Loucy (cell line): ENCODE results near the gene CADM1.

Experiments used
- H2AFZ ChIP-seq: fragments of 200-600 bp; sonication (generic); 2 replicates; pipeline ENCODE4 v1.6.0; 2016; ENCODE audit warnings: antibody characterized with exemption, mild to moderate bottlenecking, low read length, moderate library complexity
- H3F3A ChIP-seq: fragments of 200-600 bp; 2 replicates; pipeline ENCODE4 v1.6.0; 2016; ENCODE audit warnings: antibody characterized with exemption, low read depth, mild to moderate bottlenecking
- H3K27me3 ChIP-seq: fragments of 200-600 bp; sonication (generic); 2 replicates; pipeline ENCODE4 v1.6.1; 2014; ENCODE audit warnings: low read length, mild to moderate bottlenecking; ENCODE audit not compliant: insufficient read depth, poor library complexity, severe bottlenecking
- H3K36me3 ChIP-seq: fragments of 200-600 bp; sonication (generic); 2 replicates; pipeline ENCODE4 v1.6.1; 2016; ENCODE audit warnings: low read length; ENCODE audit not compliant: insufficient read depth
- H3K4me1 ChIP-seq: fragments of 200-600 bp; sonication (generic); 2 replicates; pipeline ENCODE4 v1.5.1; 2014; ENCODE audit warnings: low read length, mild to moderate bottlenecking; ENCODE audit not compliant: insufficient read depth, poor library complexity, severe bottlenecking
- H3K4me2 ChIP-seq: fragments of 200-600 bp; sonication (generic); 2 replicates; pipeline ENCODE4 v1.6.0; 2014; ENCODE audit warnings: antibody characterized with exemption, low read length, low read depth, mild to moderate bottlenecking; ENCODE audit not compliant: poor library complexity, severe bottlenecking
- H3K4me3 ChIP-seq: fragments of 200-600 bp; sonication (generic); 2 replicates; pipeline ENCODE4 v1.5.1; 2014; ENCODE audit warnings: low read length, mild to moderate bottlenecking, mixed read lengths; ENCODE audit not compliant: poor library complexity, severe bottlenecking
- H3K79me2 ChIP-seq: fragments of 200-600 bp; sonication (generic); 2 replicates; pipeline ENCODE4 v1.6.1; 2014; ENCODE audit warnings: low read length; ENCODE audit not compliant: insufficient read depth
- H3K9ac ChIP-seq: fragments of 200-600 bp; sonication (generic); 2 replicates; pipeline ENCODE4 v1.6.0; 2014; ENCODE audit warnings: mild to moderate bottlenecking, low read depth, low read length, moderate library complexity; ENCODE audit not compliant: poor library complexity, severe bottlenecking
- H3K9me2 ChIP-seq: fragments of 200-600 bp; sonication (generic); replicated peaks from 2 replicates; pipeline ENCODE4 v1.6.1; 2016; ENCODE audit warnings: low read depth, low read length, mixed read lengths
- H3K9me3 ChIP-seq: fragments of 200-600 bp; sonication (generic); 2 replicates; pipeline ENCODE4 v1.6.1; 2014; ENCODE audit warnings: mild to moderate bottlenecking, antibody characterized with exemption, low read length, low read depth; ENCODE audit not compliant: insufficient read depth
- H4K20me1 ChIP-seq: fragments of 200-600 bp; sonication (generic); 2 replicates; pipeline ENCODE4 v1.6.0; 2014; ENCODE audit warnings: antibody characterized with exemption, low read length, mild to moderate bottlenecking; ENCODE audit not compliant: insufficient read depth, poor library complexity, severe bottlenecking
- CTCF ChIP-seq: fragments of 200-600 bp; sonication (generic); conservative IDR thresholded peaks from 2 replicates; pipeline ENCODE4 v1.5.1; 2014; ENCODE audit warnings: mild to moderate bottlenecking, antibody characterized with exemption, low read length
- EZH2phosphoT487 ChIP-seq: fragments of 200-600 bp; IDR thresholded peaks from 2 replicates; pipeline ENCODE4 v1.6.1; 2018; ENCODE audit warnings: antibody characterized with exemption, mild to moderate bottlenecking, moderate library complexity, borderline replicate concordance

The CADM1 gene

GRCh38 chr11:115153731-115154354 lies 350.4 kb downstream of the CADM1 start:
- no peaks in the 10 kb centered on the region for H3K79me2 ChIP-seq
- no peaks in the 10 kb centered on the region for H3K9me3 ChIP-seq
- H4K20me1 ChIP-seq: no peaks in the 10 kb centered on the region
- no peaks in the 10 kb centered on the region for H3K4me1 ChIP-seq
- no peaks in the 10 kb centered on the region for H3K9me2 ChIP-seq
- TF ChIP-seq CTCF: no peak
- no peak for TF ChIP-seq EZH2phosphoT487
- H3K36me3 ChIP-seq: no peaks in the 10 kb centered on the region
- no peaks in the 10 kb centered on the region for H3F3A ChIP-seq
- H3K9ac ChIP-seq: no peak overlapping the region
- H2AFZ ChIP-seq: no peak overlapping the region
- no peak overlapping the region for H3K4me3 ChIP-seq
- H3K27me3 ChIP-seq: no peaks in the 10 kb centered on the region
- H3K4me2 ChIP-seq: no peak overlapping the region

- H3K4me2 ChIP-seq: no peak overlapping the region
- no peak for TF ChIP-seq EZH2phosphoT487
- no peak for TF ChIP-seq CTCF
- H3K27me3 ChIP-seq: no peaks in the 10 kb centered on the region
- no peak overlapping the region for H3K9ac ChIP-seq
- no peak overlapping the region for H2AFZ ChIP-seq
- H3K9me3 ChIP-seq: no peaks in the 10 kb centered on the region
- H3K9me2 ChIP-seq: no peaks in the 10 kb centered on the region
- H3K4me3 ChIP-seq: no peak overlapping the region
- no peaks in the 10 kb centered on the region for H3K36me3 ChIP-seq
- no peaks in the 10 kb centered on the region for H3K4me1 ChIP-seq
- no peaks in the 10 kb centered on the region for H3F3A ChIP-seq
- no peaks in the 10 kb centered on the region for H4K20me1 ChIP-seq
- no peaks in the 10 kb centered on the region for H3K79me2 ChIP-seq
Observed at GRCh38 chr11:115153135-115153534, 351.1 kb downstream of the CADM1 start.

GRCh38 chr11:115151010-115151409 lies 353.2 kb downstream of the CADM1 start:
- Histone ChIP-seq H3F3A (no peaks in the 10 kb centered on the region), H3K36me3 (no peaks in the 10 kb centered on the region), H3K79me2 (no peaks in the 10 kb centered on the region)

More at GRCh38 chr11:115151010-115151409, 353.2 kb downstream of the CADM1 start:
- no peaks in the 10 kb centered on the region for H3K9me3 ChIP-seq
- H3K4me1 ChIP-seq: no peaks in the 10 kb centered on the region
- no peak overlapping the region for H3K4me3 ChIP-seq
- H3K9ac ChIP-seq: no peak overlapping the region
- no peaks in the 10 kb centered on the region for H4K20me1 ChIP-seq
- no peaks in the 10 kb centered on the region for H3K27me3 ChIP-seq
- no peak for TF ChIP-seq CTCF
- H2AFZ ChIP-seq: no peak overlapping the region
- no peaks in the 10 kb centered on the region for H3K9me2 ChIP-seq
- H3K4me2 ChIP-seq: no peak overlapping the region
